Naive thymus-derived CD4-positive, alpha-beta T cell (primary cell): ENCODE measurements around the gene SERINC5. TPM values are rescaled to one million over a fixed set of nuclear protein-coding genes. Genes with fewer than 3 reads are reported as not detected.

Experiments used
- ATAC-seq: fragments of 150-1000 bp; cut with Tn5 transposase; 2 replicates; pipeline ENCODE4 v1.10.0; 2021; ENCODE audit warnings: mild to moderate bottlenecking, moderate library complexity
- CTCF ChIA-PET: fragments of 350-600 bp; sonication (Branson Sonifier 250); formaldehyde crosslinking; loops from one replicate; lab custom pipeline; 2021; ENCODE audit warnings: antibody characterized with exemption; lab: Charles Lee
- POLR2A ChIA-PET: fragments of 350-600 bp; sonication (Branson Sonifier 250); formaldehyde crosslinking; loops from one replicate; lab custom pipeline; 2021; ENCODE audit warnings: antibody characterized with exemption, inconsistent platforms; lab: Charles Lee
- DNase-seq, 9 donors: peaks; one replicate each; pipeline versions ENCODE4 v3.0.0 to v3.0.0-alpha.2; 2020 to 2022; ENCODE audit warnings: mixed read lengths in 1 of 9
- H3K27ac ChIP-seq: one replicate; pipeline ENCODE4 v1.7.0; 2013; ENCODE audit warnings: mild to moderate bottlenecking, low read depth, low read length, moderate library complexity
- H3K27me3 ChIP-seq, 2 donors: one replicate each; pipeline ENCODE4 v1.7.0; 2013; ENCODE audit warnings: low read length in 2 of 2, mild to moderate bottlenecking in 2 of 2, moderate library complexity in 2 of 2; ENCODE audit not compliant: control insufficient read depth in 2 of 2, insufficient read depth in 2 of 2
- H3K36me3 ChIP-seq, 3 experiments: 1 replicate in 2 of 3; 2 replicates in 1 of 3; pipeline ENCODE4 v1.7.0; 2013; ENCODE audit warnings: low read length in 3 of 3, mild to moderate bottlenecking in 3 of 3, moderate library complexity in 1 of 3; ENCODE audit not compliant: insufficient read depth in 3 of 3, control insufficient read depth in 2 of 3
- H3K4me1 ChIP-seq, 2 donors: one replicate each; pipeline ENCODE4 v1.7.0; 2013; ENCODE audit warnings: low read length in 2 of 2, mild to moderate bottlenecking in 2 of 2, moderate library complexity in 1 of 2; ENCODE audit not compliant: control insufficient read depth in 2 of 2, insufficient read depth in 2 of 2
- H3K4me3 ChIP-seq: 2 replicates; pipeline ENCODE4 v1.7.0; 2013; ENCODE audit warnings: mild to moderate bottlenecking, low read length
- H3K9me3 ChIP-seq, 3 experiments: 1 replicate in 2 of 3; 2 replicates in 1 of 3; pipeline ENCODE4 v1.7.0; 2013; ENCODE audit warnings: low read length in 3 of 3; ENCODE audit not compliant: control insufficient read depth in 2 of 3
- H3K27ac Mint-ChIP-seq, 9 donors: one replicate each; pipeline ENCODE4 v1.8.0; 2020 to 2022; ENCODE audit warnings: mixed read lengths in 9 of 9, mild to moderate bottlenecking in 8 of 9, moderate library complexity in 5 of 9, inconsistent platforms in 2 of 9
- H3K27me3 Mint-ChIP-seq, 5 donors: one replicate each; pipeline ENCODE4 v1.8.0; 2021 to 2022; ENCODE audit warnings: mixed read lengths in 5 of 5, mild to moderate bottlenecking in 1 of 5
- H3K36me3 Mint-ChIP-seq, 5 donors: one replicate each; pipeline ENCODE4 v1.8.0; 2020 to 2022; ENCODE audit warnings: mixed read lengths in 5 of 5, mild to moderate bottlenecking in 3 of 5, inconsistent platforms in 1 of 5
- H3K4me1 Mint-ChIP-seq, 7 donors: one replicate each; pipeline ENCODE4 v1.8.0; 2020 to 2022; ENCODE audit warnings: mixed read lengths in 7 of 7, mild to moderate bottlenecking in 3 of 7, inconsistent platforms in 1 of 7
- H3K4me3 Mint-ChIP-seq, 10 donors: one replicate each; pipeline ENCODE4 v1.8.0; 2020 to 2022; ENCODE audit warnings: mild to moderate bottlenecking in 10 of 10, mixed read lengths in 10 of 10, moderate library complexity in 6 of 10, inconsistent platforms in 2 of 10
- H3K9me3 Mint-ChIP-seq, 11 donors: one replicate each; pipeline ENCODE4 v1.8.0; 2020 to 2022; ENCODE audit warnings: mixed read lengths in 11 of 11, mild to moderate bottlenecking in 4 of 11, inconsistent platforms in 1 of 11, moderate library complexity in 1 of 11
- intact Hi-C, 2 donors: fragments of 100-400 bp; cut with micrococcal nuclease; formaldehyde crosslinking; loops; one replicate each; pipeline ENCODE4 v1.15.1; 2023
- polyA plus RNA-seq, 2 donors: library from polyadenylated mRNA; unstranded; fragments of 300-500 nt; fragmentation: Illumina TruSeq; gene quantifications; one replicate each; pipeline ENCODE4 v1.2.3, GENCODE V29; 2021
- total RNA-seq, 6 experiments: library from RNA in 5 of 6; stranded (reverse) in 5 of 6; gene quantifications; 1 replicate in 5 of 6; 2 replicates in 1 of 6; pipeline ENCODE4 v1.2.3 and lab custom pipeline; 2021 to 2026

SERINC5 gene
- total and polyA plus RNA-seq, 7 experiments from 2014 or later, result 34.3 to 164 (median 101) TPM

GRCh38 chr5:80106916-80107315 is 148.9 kb downstream of the SERINC5 start:
- H3K4me1 ChIP-seq, result peaks cover 0 to 3% of the 10 kb centered on the region in 2 donors
- Mint-ChIP-seq H3K9me3 (peaks cover 0 to 11% (median 0%) of the 10 kb centered on the region in 11 donors), H3K36me3 (peaks cover 6 to 33% (median 19%) of the 10 kb centered on the region in 5 donors), H3K4me3 (peak overlapping the region in 2 of 10 donors; percentile 14 to 17), H3K27ac (peak overlapping the region in 6 of 9 donors; percentile 28 to 54 (median 42)), H3K4me1 (peaks cover 12 to 77% (median 55%) of the 10 kb centered on the region in 7 donors), H3K27me3 (no peaks in the 10 kb centered on the region)
- H3K36me3 ChIP-seq, result no peaks in the 10 kb centered on the region
- no peaks in the 10 kb centered on the region for H3K27me3 ChIP-seq
- ChIA-PET CTCF (interaction anchor here (1.4 to 1.6 kb wide), 2 partner anchors 15 to 178 kb away, joined by 4 to 5 read pairs; no protein-coding TSS in a partner anchor), POLR2A (interaction anchor here (1.1 kb wide), 1 partner anchor 147 kb away, joined by 3 read pairs; no protein-coding TSS in a partner anchor)
- DNase-seq (no peak), ATAC-seq (no peak)
- no peak overlapping the region for H3K4me3 ChIP-seq
- H3K27ac ChIP-seq, result no peak overlapping the region
- intact Hi-C loops, result no loop called here
- no peaks in the 10 kb centered on the region for H3K9me3 ChIP-seq

DNA sequence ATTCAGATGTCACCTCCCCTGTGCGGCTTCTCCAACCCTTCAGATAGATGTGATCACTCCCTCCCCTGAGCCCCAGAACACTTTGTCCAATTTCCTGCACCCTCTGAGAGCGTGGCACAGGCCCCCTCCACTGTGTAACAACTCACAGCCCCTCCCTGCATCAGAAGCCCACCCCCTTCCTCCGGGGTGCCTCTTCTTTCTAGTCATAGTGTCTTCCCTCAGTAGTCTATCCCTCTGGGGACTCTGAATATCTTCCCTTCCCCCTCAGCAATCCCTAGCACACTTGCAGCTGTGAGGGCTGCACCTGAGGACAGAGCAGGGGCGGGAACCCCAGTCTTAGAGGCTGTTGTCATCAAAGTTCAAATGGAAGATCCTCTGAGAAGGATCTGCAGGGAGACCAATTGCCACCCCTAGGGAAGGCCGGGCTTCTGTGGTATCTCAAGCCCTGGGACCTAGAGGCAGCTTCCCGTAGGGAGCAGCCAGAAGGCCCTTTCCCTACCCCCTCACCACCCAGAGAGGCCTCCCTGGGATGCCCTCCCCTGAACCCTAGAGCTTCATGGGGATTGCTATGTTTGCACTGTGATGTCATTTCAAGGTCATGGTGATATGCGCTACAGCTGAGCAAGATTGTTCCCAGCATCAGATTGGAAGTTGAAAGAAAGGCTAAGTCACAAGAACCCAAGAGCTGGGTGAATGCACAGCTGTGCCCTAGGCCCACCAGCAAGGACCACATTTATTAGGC is 150.0 kb downstream of the SERINC5 start:
- ATAC-seq, result no peak
- Histone ChIP-seq H3K36me3 (no peaks in the 10 kb centered on the region), H3K27me3 (no peaks in the 10 kb centered on the region), H3K4me1 (peaks cover 0 to 3% of the 10 kb centered on the region in 2 donors), H3K9me3 (no peaks in the 10 kb centered on the region), H3K27ac (no peak overlapping the region), H3K4me3 (no peak overlapping the region)
- H3K4me3 Mint-ChIP-seq, result peak overlapping the region in 3 of 10 donors; percentile 34 to 54 (median 48)
- ChIA-PET CTCF (interaction anchor here (0.5 to 1.6 kb wide), 3 partner anchors 14 to 179 kb away, joined by 4 to 5 read pairs (median 4); no protein-coding TSS in a partner anchor), POLR2A (interaction anchor here (0.6 to 1.1 kb wide), 2 partner anchors 12 to 148 kb away, joined by 3 read pairs; no protein-coding TSS in a partner anchor)
- H3K4me1 Mint-ChIP-seq, result peaks cover 17 to 75% (median 59%) of the 10 kb centered on the region in 7 donors
- H3K27ac Mint-ChIP-seq, result peak overlapping the region in 7 of 9 donors; percentile 2 to 87 (median 46)
- intact Hi-C loops, result no loop called here
- peaks cover under 1 to 26% (median 17%) of the 10 kb centered on the region in 5 donors for H3K36me3 Mint-ChIP-seq
- H3K9me3 Mint-ChIP-seq, result peaks cover 0 to 11% (median 0%) of the 10 kb centered on the region in 11 donors
- H3K27me3 Mint-ChIP-seq, result no peaks in the 10 kb centered on the region
- DNase-seq, result no peak

DNA sequence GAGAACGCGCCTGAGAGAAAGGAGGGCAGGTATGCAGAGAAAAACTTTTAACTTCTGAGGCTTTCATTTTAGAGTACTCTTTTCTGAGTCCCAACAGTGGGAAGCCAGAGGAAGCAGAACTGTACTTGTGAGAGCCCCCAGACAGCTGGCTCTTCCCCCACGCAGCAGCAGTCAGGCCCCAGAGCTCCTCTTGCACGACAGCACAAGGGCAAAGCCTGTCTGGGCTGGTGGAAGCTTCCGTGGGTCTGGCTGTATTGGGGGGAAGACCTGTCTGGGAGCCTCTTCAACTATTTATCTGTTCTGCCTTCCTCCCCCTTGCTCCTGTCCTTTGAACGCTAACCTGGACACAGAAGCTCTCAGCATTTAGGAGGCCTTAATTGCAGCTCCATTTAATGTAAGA is 152.5 kb downstream of the SERINC5 start:
- ATAC-seq (peak; percentile 26), DNase-seq (no peak)
- peaks cover 0 to 25% (median 23%) of the 10 kb centered on the region in 5 donors for H3K36me3 Mint-ChIP-seq
- intact Hi-C loops, result no loop called here
- no peak overlapping the region for H3K4me3 ChIP-seq
- peaks cover 0 to 8% (median 0%) of the 10 kb centered on the region in 11 donors for H3K9me3 Mint-ChIP-seq
- H3K4me3 Mint-ChIP-seq, result peak overlapping the region in 2 of 10 donors; percentile 19 to 48
- no peaks in the 10 kb centered on the region for H3K27me3 ChIP-seq
- H3K27ac Mint-ChIP-seq, result peak overlapping the region; percentile 3 to 87 (median 33)
- H3K4me1 ChIP-seq, result peaks cover 0 to 3% of the 10 kb centered on the region in 2 donors
- ChIA-PET CTCF (interaction anchor here (1.0 kb wide), 1 partner anchor 12 kb away, joined by 3 read pairs; no protein-coding TSS in a partner anchor), POLR2A (interaction anchor here (0.6 to 1.2 kb wide), 7 partner anchors 16 to 124 kb away, joined by 3 to 4 read pairs (median 3); no protein-coding TSS in a partner anchor)
- H3K36me3 ChIP-seq, result no peaks in the 10 kb centered on the region
- no peaks in the 10 kb centered on the region for H3K27me3 Mint-ChIP-seq
- H3K4me1 Mint-ChIP-seq, result peaks cover 18 to 67% (median 55%) of the 10 kb centered on the region in 7 donors
- no peaks in the 10 kb centered on the region for H3K9me3 ChIP-seq
- H3K27ac ChIP-seq, result no peak overlapping the region

DNA sequence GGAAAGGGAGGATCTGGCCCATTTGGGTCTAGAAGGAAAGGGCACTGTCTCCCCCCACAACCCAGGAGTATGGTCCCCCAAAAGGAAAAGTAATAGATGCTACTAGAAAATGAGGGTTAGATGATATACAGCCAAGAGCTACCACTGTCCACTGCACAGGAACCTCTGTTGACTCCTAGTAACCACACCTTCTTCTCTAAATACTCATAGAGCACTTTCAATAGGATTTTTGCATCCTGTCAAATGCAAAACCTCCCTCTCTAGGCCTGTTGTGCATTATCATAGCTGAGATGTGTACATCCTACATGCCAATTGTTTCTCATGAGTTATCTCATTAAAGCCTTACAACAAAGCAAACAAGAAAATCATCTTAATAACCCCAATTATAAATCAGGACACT is 153.9 kb downstream of the SERINC5 start:
- Mint-ChIP-seq H3K4me1 (peaks cover 19 to 73% (median 55%) of the 10 kb centered on the region in 7 donors), H3K27me3 (no peaks in the 10 kb centered on the region), H3K27ac (peak overlapping the region in 2 of 9 donors; percentile 3 to 64), H3K36me3 (peaks cover 0 to 33% (median 18%) of the 10 kb centered on the region in 5 donors), H3K4me3 (no peak overlapping the region), H3K9me3 (peaks cover 0 to 4% (median 0%) of the 10 kb centered on the region in 11 donors)
- ChIA-PET CTCF (interaction anchor here (1.4 kb wide), 1 partner anchor 17 kb away, joined by 3 read pairs; no protein-coding TSS in a partner anchor), POLR2A (interaction anchor here (1.2 kb wide), 1 partner anchor 17 kb away, joined by 4 read pairs; no protein-coding TSS in a partner anchor)
- H3K4me3 ChIP-seq, result no peak overlapping the region
- H3K27ac ChIP-seq, result no peak overlapping the region
- ATAC-seq, result no peak
- intact Hi-C loops, result no loop called here
- peaks cover 0 to 3% of the 10 kb centered on the region in 2 donors for H3K4me1 ChIP-seq
- no peaks in the 10 kb centered on the region for H3K27me3 ChIP-seq
- no peaks in the 10 kb centered on the region for H3K9me3 ChIP-seq
- DNase-seq, result no peak
- H3K36me3 ChIP-seq, result no peaks in the 10 kb centered on the region

DNA sequence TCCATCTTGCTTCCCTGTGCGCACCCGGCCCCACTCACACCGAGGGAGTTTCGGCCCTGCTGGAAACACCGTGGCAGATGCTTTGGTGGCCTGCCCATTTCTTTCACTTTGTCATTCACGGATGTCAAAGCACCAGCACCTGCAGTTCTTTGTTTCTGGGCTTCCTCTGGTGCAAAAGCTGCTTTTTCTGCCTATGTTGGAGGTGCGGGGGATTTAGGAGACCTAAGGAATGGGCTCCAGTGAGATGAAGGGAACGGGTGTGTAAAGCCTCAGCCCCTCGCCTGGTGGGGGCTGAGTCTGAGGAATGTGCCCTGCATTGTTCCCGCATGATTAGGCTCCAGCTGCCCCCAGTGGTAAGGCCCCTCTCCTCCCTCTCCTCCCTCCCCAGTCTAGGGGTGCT is 158.4 kb downstream of the SERINC5 start:
- no peaks in the 10 kb centered on the region for H3K36me3 ChIP-seq
- no peak for DNase-seq
- intact Hi-C loops, result loop anchor here in 1 of 2 donors (10.0 kb wide), 1 partner anchor 387 kb away; the partner anchor contains the start of gene FAM151B
- peaks cover 0 to 2% (median 0%) of the 10 kb centered on the region in 11 donors for H3K9me3 Mint-ChIP-seq
- H3K36me3 Mint-ChIP-seq, result peaks cover 4 to 49% (median 15%) of the 10 kb centered on the region in 5 donors
- H3K27me3 Mint-ChIP-seq, result no peaks in the 10 kb centered on the region
- H3K4me1 Mint-ChIP-seq, result peaks cover 16 to 63% (median 43%) of the 10 kb centered on the region in 7 donors
- no peak overlapping the region for H3K27ac ChIP-seq
- H3K9me3 ChIP-seq, result no peaks in the 10 kb centered on the region
- ChIA-PET CTCF (interaction anchor here (0.6 to 2.2 kb wide), 5 partner anchors 14 to 208 kb away, joined by 3 to 9 read pairs (median 3); no protein-coding TSS in a partner anchor), POLR2A (interaction anchor here (1.0 to 1.4 kb wide), 3 partner anchors 159 to 210 kb away, joined by 3 read pairs; partner anchors contain the start of gene SERINC5)
- H3K27me3 ChIP-seq, result no peaks in the 10 kb centered on the region
- no peak overlapping the region for H3K4me3 ChIP-seq
- ATAC-seq, result no peak
- H3K4me3 Mint-ChIP-seq, result peak overlapping the region in 8 of 10 donors; percentile 33 to 76 (median 54)
- H3K27ac Mint-ChIP-seq, result peak overlapping the region in 7 of 9 donors; percentile 18 to 90 (median 73)
- H3K4me1 ChIP-seq, result peaks cover 0 to 9% of the 10 kb centered on the region in 2 donors

- no peak for DNase-seq
- peaks cover 0 to 2% (median 0%) of the 10 kb centered on the region in 11 donors for H3K9me3 Mint-ChIP-seq
- H3K27ac Mint-ChIP-seq, result peak overlapping the region in 5 of 9 donors; percentile 48 to 70 (median 56)
- no peak overlapping the region for H3K4me3 Mint-ChIP-seq
- peaks cover 0 to 43% (median 19%) of the 10 kb centered on the region in 5 donors for H3K36me3 Mint-ChIP-seq
- peaks cover 0 to 3% (median 0%) of the 10 kb centered on the region in 5 donors for H3K27me3 Mint-ChIP-seq
- Histone ChIP-seq H3K36me3 (no peaks in the 10 kb centered on the region), H3K27ac (no peak overlapping the region), H3K27me3 (no peaks in the 10 kb centered on the region), H3K4me3 (no peak overlapping the region), H3K4me1 (peaks cover 0 to 18% of the 10 kb centered on the region in 2 donors), H3K9me3 (no peaks in the 10 kb centered on the region)
- ChIA-PET POLR2A (interaction anchor here (1.0 kb wide), 1 partner anchor 39 kb away, joined by 3 read pairs; no protein-coding TSS in a partner anchor), CTCF (interaction anchor here (0.6 to 7.8 kb wide), 9 partner anchors 10 to 520 kb away, joined by 3 to 116 read pairs (median 5); no protein-coding TSS in a partner anchor)
- peaks cover 15 to 54% (median 47%) of the 10 kb centered on the region in 7 donors for H3K4me1 Mint-ChIP-seq
- intact Hi-C loops, result loop anchor here (5.0 to 10.0 kb wide), 2 partner anchors 98 to 391 kb away; partner anchors contain the start of gene FAM151B (in 1 of the 2)
- no peak for ATAC-seq
Measured at GRCh38 chr5:80094236-80094738, 161.6 kb downstream of the SERINC5 start.
